Measurements from ENCODE around the gene NPAS3.

DNA sequence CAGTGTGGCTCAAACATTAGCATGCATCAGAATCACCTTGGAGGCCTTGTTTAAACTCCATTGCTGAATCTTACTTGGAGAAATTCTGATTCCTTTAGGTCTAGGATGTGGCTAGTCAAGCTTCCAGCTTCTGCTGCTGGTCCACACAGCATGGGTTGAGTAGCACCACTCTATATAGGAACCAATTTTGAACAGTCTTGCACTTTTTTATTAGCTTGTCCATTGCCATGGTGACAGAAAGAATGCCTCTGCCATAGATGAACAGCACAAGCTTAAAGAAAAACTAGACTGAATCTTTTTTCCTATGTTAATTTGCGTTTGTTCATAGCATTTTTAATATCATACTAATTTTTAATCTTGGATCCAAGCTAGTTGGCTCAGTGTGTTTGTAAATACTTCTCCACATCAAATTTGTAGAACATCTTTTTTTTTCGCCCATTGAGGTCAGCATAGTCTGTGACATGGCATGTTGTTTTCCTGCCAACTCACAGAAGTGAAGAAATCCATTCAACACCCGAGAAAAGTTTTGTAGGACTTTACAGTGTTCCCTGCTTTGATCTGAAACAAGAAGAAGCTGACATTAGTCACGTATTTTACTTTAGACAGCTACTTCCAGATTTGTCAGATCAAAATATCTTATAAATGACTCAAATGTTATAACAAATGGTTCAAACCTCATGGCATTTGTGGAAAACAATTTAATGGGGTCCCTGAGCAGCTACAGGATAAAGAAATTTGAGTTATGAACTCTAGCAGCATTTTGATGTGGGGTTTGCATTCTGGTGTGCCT lies 573.4 kb downstream of the NPAS3 start:
- TF ChIP-seq CTCF (IDR thresholded peaks at IDR 0.05) (no peak), EZH2phosphoT487 (IDR thresholded peaks at IDR 0.05) (no peak), EZH2 (IDR thresholded peaks at IDR 0.05) (no peak)
